ENCODE measurements around the gene PIGW.

- no peak for TF ChIP-seq EZH2 (IDR thresholded peaks at IDR 0.05; ENCODE audit: low read length, missing control alignments)
- TF ChIP-seq, protein P1, sequence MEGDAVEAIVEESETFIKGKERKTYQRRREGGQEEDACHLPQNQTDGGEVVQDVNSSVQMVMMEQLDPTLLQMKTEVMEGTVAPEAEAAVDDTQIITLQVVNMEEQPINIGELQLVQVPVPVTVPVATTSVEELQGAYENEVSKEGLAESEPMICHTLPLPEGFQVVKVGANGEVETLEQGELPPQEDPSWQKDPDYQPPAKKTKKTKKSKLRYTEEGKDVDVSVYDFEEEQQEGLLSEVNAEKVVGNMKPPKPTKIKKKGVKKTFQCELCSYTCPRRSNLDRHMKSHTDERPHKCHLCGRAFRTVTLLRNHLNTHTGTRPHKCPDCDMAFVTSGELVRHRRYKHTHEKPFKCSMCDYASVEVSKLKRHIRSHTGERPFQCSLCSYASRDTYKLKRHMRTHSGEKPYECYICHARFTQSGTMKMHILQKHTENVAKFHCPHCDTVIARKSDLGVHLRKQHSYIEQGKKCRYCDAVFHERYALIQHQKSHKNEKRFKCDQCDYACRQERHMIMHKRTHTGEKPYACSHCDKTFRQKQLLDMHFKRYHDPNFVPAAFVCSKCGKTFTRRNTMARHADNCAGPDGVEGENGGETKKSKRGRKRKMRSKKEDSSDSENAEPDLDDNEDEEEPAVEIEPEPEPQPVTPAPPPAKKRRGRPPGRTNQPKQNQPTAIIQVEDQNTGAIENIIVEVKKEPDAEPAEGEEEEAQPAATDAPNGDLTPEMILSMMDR (conservative IDR thresholded peaks at IDR 0.05 in 1 of 2, IDR thresholded peaks at IDR 0.05 in 1 of 2; ENCODE audit: low read depth in 1 of 2, low read length in 2 of 2) = no peak
Measured at GRCh38 chr17:36566081-36566480, 31.3 kb downstream of the PIGW start.
